ENCODE data around the gene TBX10. TPM values are rescaled to one million over a fixed set of nuclear protein-coding genes. Genes with fewer than 3 reads are reported as not detected.

The TBX10 gene
- total RNA-seq, 6 donors from 2014 or later, result not detected

- TF ChIP-seq EP300 (IDR thresholded peaks at IDR 0.05) (no peak), CTCF (IDR thresholded peaks at IDR 0.05) (peak; percentile 67 to 91 (median 88)), POLR2A (IDR thresholded peaks at IDR 0.05) (peak in 2 of 4 donors; percentile 71 to 73), POLR2AphosphoS5 (IDR thresholded peaks at IDR 0.05) (peak in 1 of 2 donors; percentile 66)
- DNase-seq (peak; percentile 98 to 99), ATAC-seq (ENCODE audit: low FRiP score in 2 of 2) (peak; percentile 94 to 95)
- Histone ChIP-seq H3K4me1 (peaks cover 8 to 21% (median 17%) of the 10 kb centered on the region in 4 donors), H3K9me3 (no peaks in the 10 kb centered on the region), H3K27me3 (no peaks in the 10 kb centered on the region), H3K4me3 (peak overlapping the region; percentile 64 to 93 (median 77)), H3K36me3 (no peaks in the 10 kb centered on the region), H3K27ac (peak overlapping the region; percentile 92 to 95 (median 94))
- 1 to 8% methylated on average over 4 to 65 of the region's 70 CpGs for WGBS, 2 donors
Observed at GRCh38 chr11:67630228-67630942, 9.2 kb downstream of the TBX10 start.

- no peak for TF ChIP-seq EP300 (IDR thresholded peaks at IDR 0.05)
- peak; percentile 83 to 94 (median 92) for TF ChIP-seq CTCF (IDR thresholded peaks at IDR 0.05)
- peak in 1 of 2 donors; percentile 42 for TF ChIP-seq POLR2AphosphoS5 (IDR thresholded peaks at IDR 0.05)
- peak in 2 of 4 donors; percentile 56 to 70 for TF ChIP-seq POLR2A (IDR thresholded peaks at IDR 0.05)
- WGBS, 2 donors, result 1% methylated on average over 20 to 48 of the region's 102 CpGs
- Histone ChIP-seq H3K27ac (peak within 1 kb of the TSS; percentile 92 to 95 (median 94)), H3K27me3 (no peaks in the 10 kb centered on the region), H3K9me3 (no peaks in the 10 kb centered on the region), H3K4me3 (peak within 1 kb of the TSS; percentile 64 to 93 (median 88)), H3K36me3 (no peaks in the 10 kb centered on the region), H3K4me1 (peaks cover 8 to 21% (median 17%) of the 10 kb centered on the region in 4 donors)
- peak; percentile 71 to 87 for ATAC-seq (ENCODE audit: low FRiP score in 2 of 2)
- peak; percentile 85 to 98 for DNase-seq
Observed at GRCh38 chr11:67629386-67630227, 10.0 kb downstream of the TBX10 start, which contains the start of gene NUDT8. NUDT8 (minus strand) TSS chr11:67629937; CDS start chr11:67629911, 26 bp downstream.

- H3K27ac ChIP-seq, result peak overlapping the region; percentile 92 to 95 (median 94)
- no peak for TF ChIP-seq CTCF (IDR thresholded peaks at IDR 0.05)
- no peak for TF ChIP-seq EP300 (IDR thresholded peaks at IDR 0.05)
- no peak for TF ChIP-seq POLR2A (IDR thresholded peaks at IDR 0.05)
- peaks cover 8 to 21% (median 17%) of the 10 kb centered on the region in 4 donors for H3K4me1 ChIP-seq
- H3K27me3 ChIP-seq, result no peaks in the 10 kb centered on the region
- peak overlapping the region in 3 of 4 donors; percentile 64 to 93 (median 84) for H3K4me3 ChIP-seq
- no peaks in the 10 kb centered on the region for H3K9me3 ChIP-seq
- WGBS, 2 donors, result 51 to 60% methylated on average over 1 to 25 of the region's 25 CpGs
- DNase-seq (peak; percentile 20 to 82), ATAC-seq (ENCODE audit: low FRiP score in 2 of 2) (no peak)
- no peaks in the 10 kb centered on the region for H3K36me3 ChIP-seq
Observed at GRCh38 chr11:67628710-67629385, 10.7 kb downstream of the TBX10 start.

- no peak overlapping the region for H3K4me3 ChIP-seq
Observed at GRCh38 chr11:67627812-67628624, 11.5 kb downstream of the TBX10 start.

More at GRCh38 chr11:67627812-67628624, 11.5 kb downstream of the TBX10 start:
- ATAC-seq (ENCODE audit: low FRiP score in 2 of 2) (no peak), DNase-seq (peak; percentile 16 to 57)
- Histone ChIP-seq H3K4me1 (peaks cover 8 to 21% (median 17%) of the 10 kb centered on the region in 4 donors), H3K27me3 (no peaks in the 10 kb centered on the region), H3K9me3 (no peaks in the 10 kb centered on the region), H3K27ac (no peak overlapping the region), H3K36me3 (no peaks in the 10 kb centered on the region)
- TF ChIP-seq POLR2AphosphoS5 (IDR thresholded peaks at IDR 0.05) (no peak), CTCF (IDR thresholded peaks at IDR 0.05) (no peak), POLR2A (IDR thresholded peaks at IDR 0.05) (no peak), EP300 (IDR thresholded peaks at IDR 0.05) (no peak)
- WGBS, 2 donors, result 86 to 91% methylated on average over 12 to 15 of the region's 15 CpGs

Measured in upper lobe of left lung (tissue), 6 donors.